ENCODE measurements around the gene AGMO. TPM values are rescaled to one million over a fixed set of nuclear protein-coding genes. Genes with fewer than 3 reads are reported as not detected.

AGMO gene
- polyA plus RNA-seq, 1 donor from 2014 or later, result not detected

GRCh38 chr7:15236952-15237351 lies 324.9 kb downstream of the AGMO start:
- no peaks in the 10 kb centered on the region for H3K27me3 ChIP-seq (ENCODE audit: insufficient read depth, low read depth, low read length)
- no peak overlapping the region for H2AFZ ChIP-seq (ENCODE audit: low read depth, low read length)

GRCh38 chr7:15234431-15234830 lies 327.4 kb downstream of the AGMO start:
- Histone ChIP-seq H3K4me2 (ENCODE audit: low read length) (no peak overlapping the region), H3K27me3 (ENCODE audit: insufficient read depth, low read depth, low read length) (no peaks in the 10 kb centered on the region), H3K9ac (ENCODE audit: low read length) (no peak overlapping the region), H3K79me2 (replicated peaks; ENCODE audit: insufficient read depth, low read length) (no peaks in the 10 kb centered on the region), H3K36me3 (ENCODE audit: insufficient read depth, low read length) (no peaks in the 10 kb centered on the region), H4K20me1 (ENCODE audit: insufficient read depth) (no peaks in the 10 kb centered on the region), H3K27ac (ENCODE audit: low read length) (no peak overlapping the region), H3K4me3 (ENCODE audit: low read length) (no peak overlapping the region), H3F3A (ENCODE audit: insufficient read depth, low read length, poor library complexity, severe bottlenecking) (no peaks in the 10 kb centered on the region), H3K9me3 (ENCODE audit: low read length) (no peaks in the 10 kb centered on the region), H2AFZ (ENCODE audit: low read depth, low read length) (no peak overlapping the region), H3K9me2 (ENCODE audit: insufficient read depth, low read length) (no peaks in the 10 kb centered on the region)
- TF ChIP-seq REST (IDR thresholded peaks at IDR 0.05; ENCODE audit: borderline replicate concordance), result no peak
- no peak for TF ChIP-seq EZH2 (IDR thresholded peaks at IDR 0.05; ENCODE audit: borderline replicate concordance, insufficient read depth, low read length, poor library complexity, severe bottlenecking)
- no peak for TF ChIP-seq EP300 (conservative IDR thresholded peaks at IDR 0.05; ENCODE audit: poor library complexity, severe bottlenecking)
- no peak for TF ChIP-seq RAD21 (conservative IDR thresholded peaks at IDR 0.05)
- no peak for TF ChIP-seq CTCF (IDR thresholded peaks at IDR 0.05; ENCODE audit: poor library complexity, severe bottlenecking)
- no peak for TF ChIP-seq SMC3 (conservative IDR thresholded peaks at IDR 0.05; ENCODE audit: poor library complexity)
- no peak for TF ChIP-seq POLR2AphosphoS5 (IDR thresholded peaks at IDR 0.05)

More at GRCh38 chr7:15236952-15237351, 324.9 kb downstream of the AGMO start:
- H3K36me3 ChIP-seq (ENCODE audit: insufficient read depth, low read length), result no peaks in the 10 kb centered on the region
- H3K9ac ChIP-seq (ENCODE audit: low read length), result no peak overlapping the region
- H3K4me3 ChIP-seq (ENCODE audit: low read length), result no peak overlapping the region
- no peaks in the 10 kb centered on the region for H4K20me1 ChIP-seq (ENCODE audit: insufficient read depth)
- H3K9me3 ChIP-seq (ENCODE audit: low read length), result no peaks in the 10 kb centered on the region
- TF ChIP-seq MXI1 (conservative IDR thresholded peaks at IDR 0.05; ENCODE audit: poor library complexity, severe bottlenecking) (no peak), REST (IDR thresholded peaks at IDR 0.05; ENCODE audit: borderline replicate concordance) (no peak), SMC3 (conservative IDR thresholded peaks at IDR 0.05; ENCODE audit: poor library complexity) (no peak), EZH2 (IDR thresholded peaks at IDR 0.05; ENCODE audit: borderline replicate concordance, insufficient read depth, low read length, poor library complexity, severe bottlenecking) (no peak), EP300 (conservative IDR thresholded peaks at IDR 0.05; ENCODE audit: poor library complexity, severe bottlenecking) (no peak), RAD21 (conservative IDR thresholded peaks at IDR 0.05) (no peak), POLR2AphosphoS5 (IDR thresholded peaks at IDR 0.05) (no peak), CTCF (IDR thresholded peaks at IDR 0.05; ENCODE audit: poor library complexity, severe bottlenecking) (no peak)
- H3K27ac ChIP-seq (ENCODE audit: low read length), result no peak overlapping the region
- H3K4me2 ChIP-seq (ENCODE audit: low read length), result no peak overlapping the region
- no peaks in the 10 kb centered on the region for H3K79me2 ChIP-seq (replicated peaks; ENCODE audit: insufficient read depth, low read length)
- H3F3A ChIP-seq (ENCODE audit: insufficient read depth, low read length, poor library complexity, severe bottlenecking), result no peaks in the 10 kb centered on the region
- no peaks in the 10 kb centered on the region for H3K9me2 ChIP-seq (ENCODE audit: insufficient read depth, low read length)

Measured in neural cell (in vitro differentiated cells).